Caki2 (cell line): ENCODE data around the gene TRAK1. TPM values are rescaled to one million over a fixed set of nuclear protein-coding genes. Genes with fewer than 3 reads are reported as not detected.
A peak's percentile ranks its signal among the peaks of the same experiment; 100 is the strongest.

ENCODE experiments used
- DNase-seq: peaks from one replicate; pipeline ENCODE4 v3.0.0-alpha.2; 2015; ENCODE audit warnings: low read depth
- in situ Hi-C: cut with HindIII; loops from 2 replicates; pipeline ENCODE4 v1.10.0; 2016; ENCODE audit warnings: low sequenced_read_pairs, low pct_unique_long_range_greater_than_20kb, mixed read lengths
- total RNA-seq: library from RNA; depleted of rRNA; stranded (reverse); fragments of >200 nt; shearing (Covaris generic); gene quantifications from 2 replicates; pipeline ENCODE4 v1.2.3, GENCODE V29; 2014; ENCODE audit warnings: low replicate concordance

Gene TRAK1
- total RNA-seq, 1 experiment from 2014 or later, result 24.0 TPM

- in situ Hi-C loops, result no loop called here
- no peak for DNase-seq
These were observed 28.7 kb upstream of the TRAK1 start for GRCh38 chr3:42062464-42062863.

GRCh38 chr3:42063888-42064287, 27.3 kb upstream of the TRAK1 start:
- peak; percentile 63 for DNase-seq

GRCh38 chr3:42066516-42067181, 24.5 kb upstream of the TRAK1 start:
- in situ Hi-C loops, result no loop called here
- no peak for DNase-seq

More at GRCh38 chr3:42063888-42064287, 27.3 kb upstream of the TRAK1 start:
- in situ Hi-C loops, result no loop called here

GRCh38 chr3:42067326-42067725, 23.8 kb upstream of the TRAK1 start:
- in situ Hi-C loops, result no loop called here
- no peak for DNase-seq

GRCh38 chr3:42068303-42069088, 22.7 kb upstream of the TRAK1 start:
- in situ Hi-C loops, result no loop called here

GRCh38 chr3:42070089-42070488, 21.1 kb upstream of the TRAK1 start:
- in situ Hi-C loops, result no loop called here
- no peak for DNase-seq

More at GRCh38 chr3:42068303-42069088, 22.7 kb upstream of the TRAK1 start:
- DNase-seq, result no peak

GRCh38 chr3:42070524-42070923, 20.6 kb upstream of the TRAK1 start:
- in situ Hi-C loops, result no loop called here
- no peak for DNase-seq

- DNase-seq, result peak; percentile 53
- in situ Hi-C loops, result no loop called here
These were observed 19.0 kb upstream of the TRAK1 start for GRCh38 chr3:42071904-42072812.

GRCh38 chr3:42072831-42073301, 18.3 kb upstream of the TRAK1 start:
- no peak for DNase-seq
- in situ Hi-C loops, result no loop called here

GRCh38 chr3:42077785-42078184, 13.4 kb upstream of the TRAK1 start:
- no peak for DNase-seq
- in situ Hi-C loops, result no loop called here

GRCh38 chr3:42078677-42079076, 12.5 kb upstream of the TRAK1 start:
- DNase-seq, result no peak
- in situ Hi-C loops, result no loop called here

GRCh38 chr3:42079701-42080452, 11.3 kb upstream of the TRAK1 start:
- peak; percentile 69 for DNase-seq
- in situ Hi-C loops, result loop anchor here (5.0 kb wide), 1 partner anchor 68 kb away; no protein-coding TSS in a partner anchor

GRCh38 chr3:42080453-42080872, 10.7 kb upstream of the TRAK1 start:
- peak; percentile 82 for DNase-seq
- in situ Hi-C loops, result loop anchor here (5.0 kb wide), 1 partner anchor 68 kb away; no protein-coding TSS in a partner anchor

GRCh38 chr3:42081838-42082473, 9.2 kb upstream of the TRAK1 start:
- in situ Hi-C loops, result loop anchor here (5.0 kb wide), 1 partner anchor 70 kb away; no protein-coding TSS in a partner anchor

GRCh38 chr3:42084586-42084985, 6.6 kb upstream of the TRAK1 start:
- no peak for DNase-seq
- in situ Hi-C loops, result loop anchor here (5.0 kb wide), 1 partner anchor 72 kb away; no protein-coding TSS in a partner anchor

More at GRCh38 chr3:42081838-42082473, 9.2 kb upstream of the TRAK1 start:
- DNase-seq, result no peak

GRCh38 chr3:42085641-42086376, 5.3 kb upstream of the TRAK1 start:
- DNase-seq, result no peak
- in situ Hi-C loops, result no loop called here
